GM21515 (cell line): ENCODE data around the gene CMIP.

ENCODE experiments used
- ATAC-seq: cut with Tn5 transposase; IDR thresholded peaks from one replicate; pipeline ENCODE4 v1.9.1; 2021; ENCODE audit not compliant: unreplicated experiment

CMIP gene

DNA sequence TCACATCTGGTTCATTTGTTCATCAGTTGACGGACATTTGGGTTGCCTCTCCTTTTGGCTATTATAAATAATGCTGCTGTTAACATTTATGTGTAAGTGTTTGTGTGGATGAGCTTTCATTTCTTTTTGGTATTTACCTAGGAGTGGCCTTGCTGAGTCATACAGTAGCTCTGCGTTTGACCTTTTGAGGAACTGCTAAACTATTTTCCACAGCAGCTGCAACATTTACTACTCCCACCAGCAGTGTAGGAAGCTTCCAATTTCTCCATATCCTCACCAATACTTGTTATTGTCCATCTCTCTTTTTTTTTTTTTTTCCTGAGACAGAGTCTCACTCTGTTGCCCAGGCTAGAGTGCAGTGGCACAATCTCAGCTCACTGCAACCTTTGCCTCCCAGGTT lies 313.8 kb downstream of the CMIP start:
- ATAC-seq: no peak
